BE2C (cell line): ENCODE data around the gene FOXJ2.

Experiments used
- DNase-seq: peaks from one replicate; pipeline ENCODE4 v3.0.0-alpha.2; 2020
- H3K27me3 ChIP-seq: fragments of 250-450 bp; sonication (Bioruptor Pico); 2 replicates; pipeline ENCODE4 v1.5.1; 2020; ENCODE audit warnings: mild to moderate bottlenecking
- H3K36me3 ChIP-seq: fragments of 250-450 bp; sonication (Bioruptor Pico); 2 replicates; pipeline ENCODE4 v1.5.1; 2020; ENCODE audit warnings: mild to moderate bottlenecking
- H3K4me1 ChIP-seq: fragments of 250-450 bp; sonication (Bioruptor Pico); 2 replicates; pipeline ENCODE4 v1.5.1; 2020
- H3K4me3 ChIP-seq: 2 replicates; pipeline ENCODE4 v1.5.1; 2011; ENCODE audit warnings: low read depth, low read length
- H3K9me3 ChIP-seq: fragments of 250-450 bp; sonication (Bioruptor Pico); 2 replicates; pipeline ENCODE4 v1.5.1; 2020
- CTCF ChIP-seq: IDR thresholded peaks from 2 replicates; pipeline ENCODE4 v1.5.1; 2012; ENCODE audit warnings: mild to moderate bottlenecking, low read depth, low read length

The FOXJ2 gene

GRCh38 chr12:8045952-8046944, 13.7 kb downstream of the FOXJ2 start:
- TF ChIP-seq CTCF = peak; percentile 92
- H3K27me3 ChIP-seq = no peaks in the 10 kb centered on the region
- H3K36me3 ChIP-seq = peaks cover 17% of the 10 kb centered on the region
- DNase-seq = peak; percentile 81
- no peaks in the 10 kb centered on the region for H3K9me3 ChIP-seq
- no peaks in the 10 kb centered on the region for H3K4me1 ChIP-seq
- no peak overlapping the region for H3K4me3 ChIP-seq

DNA sequence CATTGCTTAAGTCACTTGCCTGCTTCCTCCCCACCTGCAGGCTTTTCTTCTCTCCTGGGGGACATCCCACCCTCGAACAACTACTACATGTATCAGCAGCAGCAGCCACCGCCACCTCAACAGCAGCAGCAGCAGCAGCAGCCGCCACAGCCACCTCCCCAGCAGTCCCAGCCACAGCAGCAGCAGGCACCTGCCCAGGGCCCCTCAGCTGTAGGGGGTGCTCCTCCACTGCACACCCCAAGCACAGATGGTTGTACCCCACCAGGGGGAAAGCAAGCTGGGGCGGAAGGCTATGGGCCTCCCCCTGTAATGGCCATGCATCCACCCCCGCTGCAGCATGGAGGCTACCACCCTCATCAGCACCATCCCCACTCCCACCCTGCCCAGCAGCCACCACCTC, 15.3 kb downstream of the FOXJ2 start:
- no peak for TF ChIP-seq CTCF

GRCh38 chr12:8048906-8049305, 16.4 kb downstream of the FOXJ2 start:
- H3K36me3 ChIP-seq = peaks cover 14% of the 10 kb centered on the region
- no peak for DNase-seq

More for the DNA sequence above, 15.3 kb downstream of the FOXJ2 start:
- no peak for DNase-seq
- no peaks in the 10 kb centered on the region for H3K4me1 ChIP-seq
- no peaks in the 10 kb centered on the region for H3K27me3 ChIP-seq
- no peak overlapping the region for H3K4me3 ChIP-seq
- peaks cover 14% of the 10 kb centered on the region for H3K36me3 ChIP-seq
- H3K9me3 ChIP-seq = no peaks in the 10 kb centered on the region

GRCh38 chr12:8050600-8051250, 18.2 kb downstream of the FOXJ2 start:
- no peak for TF ChIP-seq CTCF
- H3K27me3 ChIP-seq = no peaks in the 10 kb centered on the region
- no peak for DNase-seq
- H3K4me3 ChIP-seq = no peak overlapping the region
- no peaks in the 10 kb centered on the region for H3K4me1 ChIP-seq
- peaks cover 14% of the 10 kb centered on the region for H3K36me3 ChIP-seq
- H3K9me3 ChIP-seq = no peaks in the 10 kb centered on the region

More at GRCh38 chr12:8048906-8049305, 16.4 kb downstream of the FOXJ2 start:
- no peaks in the 10 kb centered on the region for H3K4me1 ChIP-seq
- no peaks in the 10 kb centered on the region for H3K9me3 ChIP-seq
- no peaks in the 10 kb centered on the region for H3K27me3 ChIP-seq
- TF ChIP-seq CTCF = no peak
- H3K4me3 ChIP-seq = no peak overlapping the region

DNA sequence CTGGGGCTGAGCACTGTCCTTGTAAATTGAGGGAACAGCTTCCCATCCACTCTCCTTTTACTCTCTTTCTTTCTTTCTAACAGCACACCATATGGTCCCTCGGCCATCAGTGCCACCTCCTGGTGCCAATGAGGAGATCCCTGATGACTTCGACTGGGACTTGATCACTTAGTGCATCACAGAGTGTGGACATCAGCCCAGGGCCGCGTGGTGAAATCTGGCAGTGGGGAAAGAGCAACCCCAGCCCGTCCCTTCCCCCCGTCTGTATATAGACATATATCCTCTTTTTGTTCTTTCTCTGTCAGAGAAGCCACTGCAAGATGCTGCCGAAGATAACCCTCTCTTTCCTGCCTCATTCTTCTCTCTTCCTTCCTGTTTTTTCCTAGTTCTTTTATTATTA, 20.2 kb downstream of the FOXJ2 start:
- Histone ChIP-seq H3K4me3 (no peak overlapping the region), H3K9me3 (no peaks in the 10 kb centered on the region), H3K27me3 (no peaks in the 10 kb centered on the region), H3K4me1 (no peaks in the 10 kb centered on the region), H3K36me3 (peaks cover 13% of the 10 kb centered on the region)
- no peak for DNase-seq
- no peak for TF ChIP-seq CTCF

DNA sequence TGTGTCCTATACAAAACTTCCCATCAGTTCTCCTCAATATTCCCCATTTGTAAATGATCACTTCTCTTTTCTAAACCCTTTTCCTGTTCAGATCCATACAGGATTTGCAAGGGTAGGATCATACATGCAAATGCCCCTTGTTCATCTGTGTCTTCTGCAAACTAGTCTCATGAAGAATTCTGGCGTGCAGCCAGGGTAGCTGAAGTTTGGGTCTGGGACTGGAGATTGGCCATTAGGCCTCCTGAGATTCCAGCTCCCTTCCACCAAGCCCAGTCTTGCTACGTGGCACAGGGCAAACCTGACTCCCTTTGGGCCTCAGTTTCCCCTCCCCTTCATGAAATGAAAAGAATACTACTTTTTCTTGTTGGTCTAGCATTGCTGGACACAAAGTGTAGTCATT, 22.3 kb downstream of the FOXJ2 start:
- no peak for DNase-seq
- Histone ChIP-seq H3K9me3 (no peaks in the 10 kb centered on the region), H3K4me1 (no peaks in the 10 kb centered on the region), H3K36me3 (peaks cover 3% of the 10 kb centered on the region), H3K4me3 (no peak overlapping the region), H3K27me3 (no peaks in the 10 kb centered on the region)
- no peak for TF ChIP-seq CTCF
